Hepatocyte (in vitro differentiated cells): Measurements from ENCODE around the gene NDRG2. TPM values are rescaled to one million over a fixed set of nuclear protein-coding genes. Genes with fewer than 3 reads are reported as not detected.

Experiments used
- DNase-seq: peaks from one replicate; pipeline ENCODE4 v3.0.0-alpha.2; 2016; ENCODE audit warnings: low spot score
- H2AFZ ChIP-seq: fragments of 200-600 bp; sonication (generic); 2 replicates; pipeline ENCODE4 v1.6.0; 2016; ENCODE audit warnings: antibody characterized with exemption, mild to moderate bottlenecking
- H3K27ac ChIP-seq: fragments of 200-600 bp; sonication (generic); 2 replicates; pipeline ENCODE4 v1.5.1; 2016; ENCODE audit warnings: mild to moderate bottlenecking
- H3K27me3 ChIP-seq: fragments of 200-600 bp; sonication (generic); 2 replicates; pipeline ENCODE4 v1.6.1; 2016
- H3K36me3 ChIP-seq: fragments of 200-600 bp; sonication (generic); replicated peaks from 2 replicates; pipeline ENCODE4 v1.5.1; 2016; ENCODE audit warnings: low read depth; ENCODE audit not compliant: insufficient read depth
- H3K4me1 ChIP-seq: fragments of 200-600 bp; sonication (generic); 2 replicates; pipeline ENCODE4 v1.5.1; 2016; ENCODE audit warnings: mild to moderate bottlenecking, moderate library complexity; ENCODE audit not compliant: insufficient read depth
- H3K4me2 ChIP-seq: fragments of 200-600 bp; sonication (generic); 2 replicates; pipeline ENCODE4 v1.6.0; 2016
- H3K4me3 ChIP-seq: fragments of 200-600 bp; sonication (generic); 2 replicates; pipeline ENCODE4 v1.5.1; 2016; ENCODE audit warnings: mild to moderate bottlenecking
- H3K79me2 ChIP-seq: fragments of 200-600 bp; sonication (generic); 2 replicates; pipeline ENCODE4 v1.6.0; 2017; ENCODE audit warnings: mild to moderate bottlenecking
- H3K9me2 ChIP-seq: fragments of 200-600 bp; sonication (generic); replicated peaks from 2 replicates; pipeline ENCODE4 v1.6.0; 2017; ENCODE audit warnings: mild to moderate bottlenecking; ENCODE audit not compliant: insufficient read depth
- H3K9me3 ChIP-seq: fragments of 200-600 bp; sonication (generic); 2 replicates; pipeline ENCODE4 v1.5.1; 2016; ENCODE audit warnings: low read depth, mild to moderate bottlenecking
- H4K20me1 ChIP-seq: fragments of 200-600 bp; sonication (generic); 2 replicates; pipeline ENCODE4 v1.6.0; 2016; ENCODE audit warnings: mild to moderate bottlenecking; ENCODE audit not compliant: insufficient read depth, poor library complexity, severe bottlenecking
- EZH2 ChIP-seq: fragments of 200-600 bp; sonication (generic); IDR thresholded peaks from 2 replicates; pipeline ENCODE4 v1.6.1; 2016; ENCODE audit warnings: antibody characterized with exemption, mild to moderate bottlenecking, borderline replicate concordance
- EZH2phosphoT487 ChIP-seq: fragments of 200-600 bp; sonication (generic); IDR thresholded peaks from one replicate; pipeline ENCODE4 v1.6.1; 2018; ENCODE audit warnings: antibody characterized with exemption, mild to moderate bottlenecking, low read depth, moderate library complexity; ENCODE audit not compliant: unreplicated experiment, severe bottlenecking
- WGBS: methylation state at CpG from one replicate; pipeline ENCODE4 v1.1.6; 2016; ENCODE audit warnings: low lambda C conversion rate; ENCODE audit errors: missing lambda C conversion rate; 5-methylcytosine and 5-hydroxymethylcytosine counted together
- polyA plus RNA-seq: library from polyadenylated mRNA; unstranded; fragments of >200 nt; fragmentation: Nextera tagmentation; extraction: Ambion mirVana; gene quantifications from 2 replicates; pipeline ENCODE4 v1.2.1, GENCODE V29; 2016
- total RNA-seq: library from RNA; depleted of rRNA; stranded (reverse); fragments of >200 nt; gene quantifications from 2 replicates; pipeline ENCODE4 v1.2.3, GENCODE V29; 2014
- TF ChIP-seq, protein P1 (sequence below): fragments of 200-600 bp; sonication (generic); IDR thresholded peaks from 2 replicates; pipeline ENCODE4 v1.5.1; 2016; ENCODE audit warnings: antibody characterized with exemption, mild to moderate bottlenecking; ENCODE audit not compliant: poor library complexity

Gene NDRG2
- total and polyA plus RNA-seq, 2 experiments from 2014 or later = 92.0 to 108 TPM

DNA sequence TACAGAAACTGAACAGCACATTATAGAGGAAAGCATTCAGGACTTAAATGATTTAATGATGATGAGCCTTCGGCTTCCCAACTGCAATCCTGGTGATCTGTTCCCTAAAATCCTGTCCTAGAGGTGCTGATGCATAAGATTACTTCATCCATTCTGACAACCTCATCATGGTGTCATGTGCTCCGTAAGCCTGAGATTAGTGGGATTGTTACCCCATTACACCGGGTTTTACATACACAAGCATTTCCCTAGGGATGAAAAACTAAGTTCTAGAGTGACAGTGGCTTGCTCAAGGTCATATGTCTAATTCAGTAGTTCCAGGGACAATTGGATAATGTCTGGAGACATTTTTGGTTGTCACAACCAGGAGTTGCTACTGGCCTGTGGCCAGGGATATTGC lies 12.3 kb upstream of the NDRG2 start:
- Histone ChIP-seq H3K79me2 (no peaks in the 10 kb centered on the region), H3K4me1 (peaks cover 19% of the 10 kb centered on the region), H3K9me3 (no peaks in the 10 kb centered on the region), H3K27me3 (no peaks in the 10 kb centered on the region), H3K4me3 (no peak overlapping the region), H4K20me1 (no peaks in the 10 kb centered on the region), H2AFZ (no peak overlapping the region), H3K36me3 (no peaks in the 10 kb centered on the region), H3K27ac (no peak overlapping the region), H3K9me2 (no peaks in the 10 kb centered on the region), H3K4me2 (no peak overlapping the region)
- no peak for DNase-seq
- TF ChIP-seq EZH2 (no peak), EZH2phosphoT487 (no peak)
- TF ChIP-seq, protein P1, sequence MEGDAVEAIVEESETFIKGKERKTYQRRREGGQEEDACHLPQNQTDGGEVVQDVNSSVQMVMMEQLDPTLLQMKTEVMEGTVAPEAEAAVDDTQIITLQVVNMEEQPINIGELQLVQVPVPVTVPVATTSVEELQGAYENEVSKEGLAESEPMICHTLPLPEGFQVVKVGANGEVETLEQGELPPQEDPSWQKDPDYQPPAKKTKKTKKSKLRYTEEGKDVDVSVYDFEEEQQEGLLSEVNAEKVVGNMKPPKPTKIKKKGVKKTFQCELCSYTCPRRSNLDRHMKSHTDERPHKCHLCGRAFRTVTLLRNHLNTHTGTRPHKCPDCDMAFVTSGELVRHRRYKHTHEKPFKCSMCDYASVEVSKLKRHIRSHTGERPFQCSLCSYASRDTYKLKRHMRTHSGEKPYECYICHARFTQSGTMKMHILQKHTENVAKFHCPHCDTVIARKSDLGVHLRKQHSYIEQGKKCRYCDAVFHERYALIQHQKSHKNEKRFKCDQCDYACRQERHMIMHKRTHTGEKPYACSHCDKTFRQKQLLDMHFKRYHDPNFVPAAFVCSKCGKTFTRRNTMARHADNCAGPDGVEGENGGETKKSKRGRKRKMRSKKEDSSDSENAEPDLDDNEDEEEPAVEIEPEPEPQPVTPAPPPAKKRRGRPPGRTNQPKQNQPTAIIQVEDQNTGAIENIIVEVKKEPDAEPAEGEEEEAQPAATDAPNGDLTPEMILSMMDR = no peak
- 88% methylated on average over 3 of the region's 3 CpGs for WGBS

DNA sequence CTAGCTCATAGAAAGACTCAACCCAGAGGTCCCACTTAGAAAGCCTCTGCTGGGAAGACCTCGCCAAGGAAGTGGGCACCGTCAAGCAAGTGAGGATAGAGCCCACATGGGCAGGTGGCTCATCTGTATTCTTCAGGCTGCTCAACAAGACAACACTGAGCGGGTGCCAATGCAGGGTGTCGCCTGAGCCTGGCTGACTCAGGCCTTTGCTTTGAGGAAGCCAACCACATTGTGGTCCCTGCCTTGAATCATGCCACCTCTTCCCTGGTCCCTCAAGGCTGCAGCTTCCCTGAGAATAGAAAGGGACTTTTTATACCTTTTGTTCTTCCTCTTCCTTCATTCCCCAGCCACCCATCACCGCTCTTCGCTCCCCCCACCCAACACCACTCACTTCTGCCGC lies 11.9 kb upstream of the NDRG2 start:
- WGBS = 95% methylated on average over 7 of the region's 7 CpGs
- H3K4me3 ChIP-seq = no peak overlapping the region

DNA sequence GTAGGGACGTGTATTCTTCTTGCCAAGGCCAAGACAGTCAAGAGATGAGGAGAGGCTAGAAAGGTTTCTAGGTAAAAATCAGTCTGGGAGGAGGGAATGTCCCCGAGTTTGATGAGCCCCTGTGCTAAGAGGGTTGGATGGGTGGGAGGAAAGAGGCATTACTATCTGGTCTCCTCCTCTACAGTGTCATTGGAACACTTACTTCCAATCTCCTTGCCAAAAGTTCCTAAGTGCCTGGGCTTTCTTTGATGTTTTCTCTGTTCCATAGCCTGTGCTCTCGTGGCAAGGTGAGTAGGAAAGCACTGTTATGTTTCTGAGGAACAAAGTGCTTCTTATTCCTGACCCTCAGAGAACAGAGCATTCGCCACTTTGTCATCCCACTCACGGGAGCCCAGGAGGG lies 9.8 kb upstream of the NDRG2 start, which contains the start of gene RNASE13:
RNASE13 (minus strand) TSS at position 101 of the 400 bp plus-strand sequence. CDS start 519 bp downstream, outside the sequence.
- Histone ChIP-seq H3K27ac (no peak within 1 kb of the TSS), H3K4me3 (no peak within 1 kb of the TSS), H2AFZ (no peak within 1 kb of the TSS), H3K79me2 (no peaks in the 10 kb centered on the region), H3K36me3 (no peaks in the 10 kb centered on the region), H3K4me1 (peaks cover 16% of the 10 kb centered on the region), H4K20me1 (no peaks in the 10 kb centered on the region), H3K27me3 (no peaks in the 10 kb centered on the region), H3K4me2 (no peak within 1 kb of the TSS), H3K9me3 (no peaks in the 10 kb centered on the region), H3K9me2 (no peaks in the 10 kb centered on the region)
- no peak for DNase-seq
- 79% methylated on average over 5 of the region's 5 CpGs for WGBS
- TF ChIP-seq EZH2 (no peak), EZH2phosphoT487 (no peak)
- TF ChIP-seq, protein P1 = no peak

More for the DNA sequence above, 11.9 kb upstream of the NDRG2 start:
- H3K4me1 ChIP-seq = peaks cover 19% of the 10 kb centered on the region
- no peaks in the 10 kb centered on the region for H3K79me2 ChIP-seq
- no peaks in the 10 kb centered on the region for H3K9me2 ChIP-seq
- H3K36me3 ChIP-seq = no peaks in the 10 kb centered on the region
- H4K20me1 ChIP-seq = no peaks in the 10 kb centered on the region
- H3K27me3 ChIP-seq = no peaks in the 10 kb centered on the region
- no peaks in the 10 kb centered on the region for H3K9me3 ChIP-seq
- H2AFZ ChIP-seq = no peak overlapping the region
- no peak for TF ChIP-seq EZH2
- TF ChIP-seq EZH2phosphoT487 = no peak
- TF ChIP-seq, protein P1 = no peak
- DNase-seq = no peak
- H3K4me2 ChIP-seq = no peak overlapping the region
- no peak overlapping the region for H3K27ac ChIP-seq
